Astrocyte of the spinal cord (primary cell): Measurements from ENCODE around the gene TGIF2.
"Not testable (repeated sequence)": the region's sequence is repeated elsewhere in the genome, so short reads cannot be mapped to it uniquely, and the experiment has no call there.

Source experiments
- DNase-seq: peaks from one replicate; pipeline ENCODE4 v3.0.0; 2011; ENCODE audit warnings: low read depth, low spot score
- H3K4me3 ChIP-seq: 2 replicates; pipeline ENCODE4 v1.5.1; 2011; ENCODE audit warnings: low read depth, mild to moderate bottlenecking, low read length, moderate library complexity
- in situ Hi-C: cut with HindIII; loops from 2 replicates; pipeline ENCODE4 v1.10.0; 2017; ENCODE audit warnings: low sequenced_read_pairs
- TF ChIP-seq, protein P1 (sequence below): IDR thresholded peaks from 2 replicates; pipeline ENCODE4 v1.5.1; 2012; ENCODE audit warnings: low read depth, mild to moderate bottlenecking, low read length, inconsistent platforms

The TGIF2 gene

DNA sequence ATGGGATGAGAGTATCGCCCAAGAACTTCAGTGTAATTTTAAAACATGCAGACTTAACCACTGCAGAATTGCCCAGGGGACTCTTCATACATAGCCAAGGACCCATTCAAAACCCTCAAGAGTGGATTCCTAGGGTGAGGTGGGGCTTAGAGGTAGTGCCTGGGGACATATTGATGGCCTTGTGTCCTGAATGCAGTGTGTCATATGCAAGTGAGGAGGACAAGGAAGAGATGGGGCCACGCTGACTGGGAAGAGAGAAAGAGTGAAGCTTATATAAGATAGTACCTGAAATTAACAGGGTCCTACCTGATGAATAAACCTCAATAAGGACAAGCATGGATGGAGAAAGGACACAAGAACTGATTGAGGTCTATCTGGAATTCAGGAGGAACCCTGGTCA, 18.1 kb upstream of the TGIF2 start:
- in situ Hi-C loops, result no loop called here
- H3K4me3 ChIP-seq, result no peak overlapping the region
- TF ChIP-seq, protein P1, sequence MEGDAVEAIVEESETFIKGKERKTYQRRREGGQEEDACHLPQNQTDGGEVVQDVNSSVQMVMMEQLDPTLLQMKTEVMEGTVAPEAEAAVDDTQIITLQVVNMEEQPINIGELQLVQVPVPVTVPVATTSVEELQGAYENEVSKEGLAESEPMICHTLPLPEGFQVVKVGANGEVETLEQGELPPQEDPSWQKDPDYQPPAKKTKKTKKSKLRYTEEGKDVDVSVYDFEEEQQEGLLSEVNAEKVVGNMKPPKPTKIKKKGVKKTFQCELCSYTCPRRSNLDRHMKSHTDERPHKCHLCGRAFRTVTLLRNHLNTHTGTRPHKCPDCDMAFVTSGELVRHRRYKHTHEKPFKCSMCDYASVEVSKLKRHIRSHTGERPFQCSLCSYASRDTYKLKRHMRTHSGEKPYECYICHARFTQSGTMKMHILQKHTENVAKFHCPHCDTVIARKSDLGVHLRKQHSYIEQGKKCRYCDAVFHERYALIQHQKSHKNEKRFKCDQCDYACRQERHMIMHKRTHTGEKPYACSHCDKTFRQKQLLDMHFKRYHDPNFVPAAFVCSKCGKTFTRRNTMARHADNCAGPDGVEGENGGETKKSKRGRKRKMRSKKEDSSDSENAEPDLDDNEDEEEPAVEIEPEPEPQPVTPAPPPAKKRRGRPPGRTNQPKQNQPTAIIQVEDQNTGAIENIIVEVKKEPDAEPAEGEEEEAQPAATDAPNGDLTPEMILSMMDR, result no peak
- no peak for DNase-seq

DNA sequence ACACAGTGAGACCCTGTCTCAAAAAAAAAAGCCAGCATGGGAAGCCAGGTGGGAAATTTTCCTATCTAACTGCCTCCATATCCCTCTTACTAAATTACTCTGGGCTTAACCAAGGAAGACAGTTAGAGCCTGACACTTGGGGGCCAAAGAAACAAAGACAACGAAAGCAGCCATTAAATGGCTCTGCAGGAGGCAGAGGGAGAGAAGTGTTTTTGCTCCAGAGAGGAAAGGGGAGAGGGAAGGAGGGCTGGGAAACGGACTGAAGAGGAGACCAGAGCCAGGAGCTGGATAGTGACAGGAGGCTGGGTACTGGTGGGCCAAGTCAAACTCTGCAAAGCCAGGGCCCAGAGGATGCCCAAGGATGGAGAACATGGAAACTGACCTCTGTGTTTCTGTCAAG, 10.7 kb upstream of the TGIF2 start:
- no peak for DNase-seq
- in situ Hi-C loops, result no loop called here

DNA sequence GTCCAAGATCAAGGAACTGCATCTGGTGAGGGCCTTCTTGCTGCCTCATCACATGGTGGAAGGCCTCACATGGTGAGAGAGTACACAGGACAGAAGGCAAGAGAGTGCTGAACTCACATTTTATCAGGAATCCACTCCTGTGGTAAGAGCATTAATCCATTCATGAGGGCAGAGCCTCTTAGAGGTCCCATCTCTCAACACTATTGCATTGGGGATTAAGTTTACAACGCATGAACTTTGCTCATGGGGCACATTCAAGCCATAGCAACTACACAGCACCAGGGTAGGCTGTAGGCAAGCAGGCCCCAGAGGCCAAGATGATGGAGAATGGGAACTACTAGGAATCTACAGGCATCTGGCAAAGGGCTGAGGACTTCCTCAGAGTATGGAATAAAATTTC, 10.0 kb upstream of the TGIF2 start:
- TF ChIP-seq, protein P1, result no peak
- no peak overlapping the region for H3K4me3 ChIP-seq
- in situ Hi-C loops, result no loop called here
- no peak for DNase-seq

More for the DNA sequence above, 10.7 kb upstream of the TGIF2 start:
- TF ChIP-seq, protein P1, result no peak
- no peak overlapping the region for H3K4me3 ChIP-seq

DNA sequence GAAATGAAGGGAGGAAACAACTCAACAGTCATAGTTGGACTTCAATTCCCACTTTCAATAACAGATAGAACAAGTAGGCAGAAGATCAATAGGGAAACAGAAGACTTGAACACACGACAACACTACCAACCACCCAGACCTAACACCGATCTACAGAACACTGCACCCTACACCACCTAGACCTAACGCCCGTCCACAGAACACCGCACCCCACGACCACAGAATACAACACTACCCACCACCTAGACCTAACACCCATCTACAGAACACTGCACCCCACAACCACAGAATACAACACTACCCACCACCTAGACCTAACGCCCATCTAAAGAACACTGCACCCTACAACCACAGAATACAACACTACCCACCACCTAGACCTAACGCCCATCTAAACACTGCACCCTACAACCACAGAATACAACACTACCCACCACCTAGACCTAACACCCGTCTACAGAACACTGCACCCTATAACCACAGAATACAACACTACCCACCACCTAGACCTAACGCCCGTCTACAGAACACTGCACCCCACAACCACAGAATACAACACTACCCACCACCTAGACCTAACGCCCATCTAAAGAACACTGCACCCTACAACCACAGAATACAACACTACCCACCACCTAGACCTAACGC, 9.2 kb upstream of the TGIF2 start:
- in situ Hi-C loops, H3K4me3 ChIP-seq, DNase-seq: not testable (repeated sequence)

DNA sequence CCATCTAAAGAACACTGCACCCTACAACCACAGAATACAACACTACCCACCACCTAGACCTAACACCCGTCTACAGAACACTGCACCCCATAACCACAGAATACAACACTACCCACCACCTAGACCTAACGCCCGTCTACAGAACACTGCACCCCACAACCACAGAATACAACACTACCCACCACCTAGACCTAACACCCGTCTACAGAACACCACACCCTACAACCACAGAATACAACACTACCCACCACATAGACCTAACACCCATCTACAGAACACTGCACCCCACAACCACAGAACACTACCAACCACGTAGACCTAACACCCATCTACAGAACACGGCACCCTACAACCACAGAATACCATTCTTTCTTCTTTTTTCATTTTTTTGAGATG, 8.7 kb upstream of the TGIF2 start:
- DNase-seq, H3K4me3 ChIP-seq, in situ Hi-C loops: not testable (repeated sequence)

DNA sequence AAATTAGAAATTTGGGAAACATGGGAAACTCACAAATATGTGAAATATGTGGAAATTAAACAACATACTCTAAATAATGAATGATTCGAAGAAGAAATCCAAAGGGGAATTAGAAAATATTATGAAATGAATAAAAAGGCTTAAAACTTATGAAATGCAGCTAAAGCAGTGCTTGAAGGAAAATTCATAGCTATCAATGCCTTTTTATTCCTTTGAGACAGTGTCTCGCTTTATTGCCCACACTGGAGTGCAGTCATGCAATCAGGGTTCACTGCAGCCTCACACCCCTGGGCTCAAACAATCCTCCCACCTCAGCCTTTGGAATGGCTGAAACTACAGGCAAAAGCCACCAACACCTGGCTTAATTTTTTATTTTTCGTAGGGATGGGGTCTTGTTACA, 7.9 kb upstream of the TGIF2 start:
- TF ChIP-seq, protein P1, result no peak
- no peak for DNase-seq
- in situ Hi-C loops, result no loop called here
- H3K4me3 ChIP-seq, result no peak overlapping the region

DNA sequence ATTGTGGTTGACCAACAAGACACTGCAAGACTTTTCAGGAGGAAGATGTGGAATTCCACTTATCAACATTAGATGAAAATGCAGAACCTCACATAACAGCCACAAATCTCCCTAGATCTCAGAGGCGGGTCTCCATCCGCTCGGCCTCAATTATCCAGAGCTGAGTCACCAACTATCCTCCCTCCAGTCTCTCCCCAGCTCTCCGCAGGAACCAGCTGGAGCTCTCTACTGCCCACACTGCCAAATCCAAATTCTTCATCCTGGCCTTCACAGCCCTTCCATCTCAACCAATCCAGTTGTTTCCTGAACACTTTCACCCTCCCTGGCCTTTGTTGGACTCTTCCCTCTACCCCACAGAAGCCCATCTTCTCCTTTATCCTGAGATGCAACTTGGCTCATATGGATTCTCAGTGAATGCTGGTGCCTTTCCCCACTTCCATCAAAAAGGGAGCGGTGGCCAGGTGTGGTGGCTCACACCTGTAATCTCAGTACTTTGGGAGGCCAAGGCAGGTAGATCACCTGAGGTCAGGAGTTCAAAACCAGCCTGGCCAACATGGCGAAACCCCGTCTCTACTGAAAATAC, 3.5 kb upstream of the TGIF2 start:
- peak; percentile 58 for DNase-seq

More for the DNA sequence above, 3.5 kb upstream of the TGIF2 start:
- in situ Hi-C loops, result no loop called here
- no peak overlapping the region for H3K4me3 ChIP-seq
- TF ChIP-seq, protein P1, result peak; percentile 4
